NCI-H446 (cell line): ENCODE results near the gene KNDC1.
"Not testable (repeated sequence)": the region's sequence is repeated elsewhere in the genome, so short reads cannot be mapped to it uniquely, and the experiment has no call there.

Experiments
- DNase-seq, 2 experiments: peaks; one replicate each; lab custom pipeline; 2025; lab: John Stamatoyannopoulos, UW

Gene KNDC1

GRCh38 chr10:133224076-133224475, 64.1 kb downstream of the KNDC1 start:
- DNase-seq: no peak

GRCh38 chr10:133224756-133225372, 64.8 kb downstream of the KNDC1 start:
- DNase-seq: no peak

- no peak for DNase-seq
These were observed 65.7 kb downstream of the KNDC1 start for GRCh38 chr10:133225707-133226191.

GRCh38 chr10:133226251-133226808, 66.3 kb downstream of the KNDC1 start:
- no peak for DNase-seq

GRCh38 chr10:133227256-133227655, 67.2 kb downstream of the KNDC1 start:
- no peak for DNase-seq

- DNase-seq: no peak
These were observed 69.4 kb downstream of the KNDC1 start for GRCh38 chr10:133229265-133230043.

GRCh38 chr10:133230044-133230361, 70.0 kb downstream of the KNDC1 start, which contains the start of gene UTF1:
Gene UTF1, plus strand, starts transcription at chr10:133230217. Its CDS starts 72 bp downstream, at chr10:133230289.
- no peak for DNase-seq

GRCh38 chr10:133230387-133231195, 70.6 kb downstream of the KNDC1 start:
- no peak for DNase-seq

- DNase-seq: no peak
These were observed 71.4 kb downstream of the KNDC1 start for GRCh38 chr10:133231244-133231945.

- no peak for DNase-seq
These were observed 72.0 kb downstream of the KNDC1 start for GRCh38 chr10:133231946-133232574.

GRCh38 chr10:133234796-133235195, 74.8 kb downstream of the KNDC1 start:
- DNase-seq: not testable (repeated sequence)

- no peak for DNase-seq
These were observed 75.3 kb downstream of the KNDC1 start for GRCh38 chr10:133235265-133235855.

GRCh38 chr10:133235932-133236331, 75.9 kb downstream of the KNDC1 start:
- no peak for DNase-seq

GRCh38 chr10:133236401-133237240, 76.6 kb downstream of the KNDC1 start:
- no peak for DNase-seq

GRCh38 chr10:133237241-133237587, 77.2 kb downstream of the KNDC1 start:
- no peak for DNase-seq

GRCh38 chr10:133237588-133238465, 77.8 kb downstream of the KNDC1 start, which contains the start of gene VENTX:
Gene VENTX, plus strand, starts transcription at chr10:133237855. Its CDS starts 60 bp downstream, at chr10:133237915.
- no peak for DNase-seq

GRCh38 chr10:133238466-133238804, 78.4 kb downstream of the KNDC1 start:
- DNase-seq: no peak

- no peak for DNase-seq
These were observed 80.0 kb downstream of the KNDC1 start for GRCh38 chr10:133239990-133240389.
